PC-3 (cell line): ENCODE results near the gene TMEM187.

Experiments used
- EZH2 ChIP-seq: fragments of 300-600 bp; sonication (generic); IDR thresholded peaks from one replicate; pipeline ENCODE4 v1.6.1; 2017; ENCODE audit warnings: antibody characterized with exemption, mild to moderate bottlenecking, low read length; ENCODE audit not compliant: unreplicated experiment
- TF ChIP-seq, protein P1 (sequence below): fragments of 300-600 bp; sonication (generic); conservative IDR thresholded peaks from 2 replicates; pipeline ENCODE4 v1.5.1; 2017; ENCODE audit warnings: antibody characterized with exemption, low read depth, mild to moderate bottlenecking, low read length

DNA sequence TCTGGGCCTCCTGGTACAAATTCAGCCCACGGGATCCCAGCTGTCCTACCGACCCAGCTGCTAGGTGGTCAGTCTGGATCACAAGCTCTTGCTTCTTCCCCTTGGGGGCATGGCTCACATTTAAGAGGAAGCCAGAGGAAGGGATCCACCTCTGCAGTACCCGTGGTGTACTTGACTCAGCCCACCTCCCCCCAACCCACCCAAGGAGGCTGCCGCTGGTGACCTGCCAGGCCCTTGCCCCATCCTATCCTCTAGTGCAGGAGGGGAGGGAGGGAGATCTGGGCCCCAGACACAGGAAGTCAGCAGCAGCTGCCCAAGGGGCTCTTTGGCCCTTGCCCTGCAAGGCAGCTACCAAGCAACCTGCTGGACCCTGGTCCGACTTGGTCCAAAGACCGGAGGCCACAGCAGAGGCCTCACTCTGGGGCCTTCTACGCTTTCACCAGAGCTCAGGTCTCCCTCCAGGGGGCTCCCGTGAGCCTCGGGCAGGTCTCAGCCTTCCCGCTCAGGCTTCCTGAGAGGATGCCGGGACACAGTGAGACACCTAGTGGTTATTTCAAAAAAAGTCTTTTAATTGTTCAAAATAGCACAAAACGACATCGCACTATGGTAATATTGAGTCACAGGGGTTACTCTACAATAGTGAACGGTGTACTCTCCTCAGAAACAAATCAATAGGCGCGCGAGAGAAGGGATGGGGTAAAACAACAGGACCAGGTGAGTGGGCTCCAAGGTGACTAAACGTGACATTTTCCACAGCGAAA, 25.4 kb upstream of the TMEM187 start:
- TF ChIP-seq, protein P1, sequence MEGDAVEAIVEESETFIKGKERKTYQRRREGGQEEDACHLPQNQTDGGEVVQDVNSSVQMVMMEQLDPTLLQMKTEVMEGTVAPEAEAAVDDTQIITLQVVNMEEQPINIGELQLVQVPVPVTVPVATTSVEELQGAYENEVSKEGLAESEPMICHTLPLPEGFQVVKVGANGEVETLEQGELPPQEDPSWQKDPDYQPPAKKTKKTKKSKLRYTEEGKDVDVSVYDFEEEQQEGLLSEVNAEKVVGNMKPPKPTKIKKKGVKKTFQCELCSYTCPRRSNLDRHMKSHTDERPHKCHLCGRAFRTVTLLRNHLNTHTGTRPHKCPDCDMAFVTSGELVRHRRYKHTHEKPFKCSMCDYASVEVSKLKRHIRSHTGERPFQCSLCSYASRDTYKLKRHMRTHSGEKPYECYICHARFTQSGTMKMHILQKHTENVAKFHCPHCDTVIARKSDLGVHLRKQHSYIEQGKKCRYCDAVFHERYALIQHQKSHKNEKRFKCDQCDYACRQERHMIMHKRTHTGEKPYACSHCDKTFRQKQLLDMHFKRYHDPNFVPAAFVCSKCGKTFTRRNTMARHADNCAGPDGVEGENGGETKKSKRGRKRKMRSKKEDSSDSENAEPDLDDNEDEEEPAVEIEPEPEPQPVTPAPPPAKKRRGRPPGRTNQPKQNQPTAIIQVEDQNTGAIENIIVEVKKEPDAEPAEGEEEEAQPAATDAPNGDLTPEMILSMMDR, result peak; percentile 93
- TF ChIP-seq EZH2, result no peak
